Naive thymus-derived CD4-positive, alpha-beta T cell (primary cell): ENCODE results near the gene PTX4. TPM values are rescaled to one million over a fixed set of nuclear protein-coding genes. Genes with fewer than 3 reads are reported as not detected.

Source experiments
- polyA plus RNA-seq, 2 donors: library from polyadenylated mRNA; unstranded; fragments of 300-500 nt; fragmentation: Illumina TruSeq; gene quantifications; one replicate each; pipeline ENCODE4 v1.2.3, GENCODE V29; 2021
- total RNA-seq, 6 experiments: library from RNA in 5 of 6; stranded (reverse) in 5 of 6; gene quantifications; 1 replicate in 5 of 6; 2 replicates in 1 of 6; pipeline ENCODE4 v1.2.3 and lab custom pipeline; 2021 to 2026

The PTX4 gene
- total and polyA plus RNA-seq, 7 experiments from 2014 or later: 0.24 to 0.64 TPM; not detected in 5

Other genes with a start within 250 kb of the PTX4 start
- gene TPSAB1, start 248.2 kb downstream of the PTX4 start, total RNA-seq: 10 to 100 TPM in 1 of 5 experiments, 1 to 10 TPM in 1, not detected in 3; 3.2 to 10.2 TPM
- not detected for gene TPSAB1, start 248.2 kb downstream of the PTX4 start, polyA plus RNA-seq
- gene TPSD1, start 232.9 kb downstream of the PTX4 start, total RNA-seq: not detected
- not detected for gene TPSD1, start 232.9 kb downstream of the PTX4 start, polyA plus RNA-seq
- gene UBE2I, start 179.3 kb downstream of the PTX4 start, total RNA-seq: 100 to 1,000 TPM; 159 to 277 (median 203) TPM
- gene UBE2I, start 179.3 kb downstream of the PTX4 start, polyA plus RNA-seq: 10 to 100 TPM; 67.2 to 78.9 TPM
- 1 to 10 TPM in 3 of 5 experiments, under 1 TPM in 2; 0.49 to 7.5 (median 1.1) TPM for gene BAIAP3, start 155.3 kb downstream of the PTX4 start, total RNA-seq
- 1 to 10 TPM in 1 of 2 donors, under 1 TPM in 1; 0.20 to 1.3 TPM for gene BAIAP3, start 155.3 kb downstream of the PTX4 start, polyA plus RNA-seq
- gene TSR3, start 137.1 kb downstream of the PTX4 start, total RNA-seq: 10 to 100 TPM; 21.0 to 50.4 (median 33.3) TPM
- 100 to 1,000 TPM in 1 of 2 donors, 10 to 100 TPM in 1; 79.7 to 103 TPM for gene TSR3, start 137.1 kb downstream of the PTX4 start, polyA plus RNA-seq
- gene GNPTG, start 137.0 kb downstream of the PTX4 start, total RNA-seq: 10 to 100 TPM; 37.9 to 57.7 (median 48.6) TPM
- gene GNPTG, start 137.0 kb downstream of the PTX4 start, polyA plus RNA-seq: 10 to 100 TPM; 48.2 to 51.3 TPM
- 100 to 1,000 TPM in 2 of 5 experiments, 10 to 100 TPM in 3; 42.9 to 152 (median 98.5) TPM for gene UNKL, start 74.2 kb downstream of the PTX4 start, total RNA-seq
- 10 to 100 TPM in 1 of 2 donors, 1 to 10 TPM in 1; 4.0 to 10.6 TPM for gene UNKL, start 74.2 kb downstream of the PTX4 start, polyA plus RNA-seq
- gene UQCC4, start 68.2 kb downstream of the PTX4 start, total RNA-seq: 10 to 100 TPM in 2 of 5 experiments, 1 to 10 TPM in 3; 7.8 to 11.9 (median 9.7) TPM
- 10 to 100 TPM; 37.3 to 45.2 TPM for gene UQCC4, start 68.2 kb downstream of the PTX4 start, polyA plus RNA-seq
- 1 to 10 TPM in 2 of 5 experiments, under 1 TPM in 2, not detected in 1; 0.77 to 3.4 (median 1.7) TPM for gene PERCC1, start 57.9 kb downstream of the PTX4 start, total RNA-seq
- gene PERCC1, start 57.9 kb downstream of the PTX4 start, polyA plus RNA-seq: not detected
- 10 to 100 TPM in 2 of 5 experiments, 1 to 10 TPM in 3; 3.6 to 19.1 (median 8.9) TPM for gene CCDC154, start 44.4 kb downstream of the PTX4 start, total RNA-seq
- gene CCDC154, start 44.4 kb downstream of the PTX4 start, polyA plus RNA-seq: not detected
- 100 to 1,000 TPM in 4 of 5 experiments, 10 to 100 TPM in 1; 74.8 to 140 (median 115) TPM for gene CLCN7, start 13.9 kb downstream of the PTX4 start, total RNA-seq
- 10 to 100 TPM; 17.0 to 35.1 TPM for gene CLCN7, start 13.9 kb downstream of the PTX4 start, polyA plus RNA-seq
- 10 to 100 TPM; 46.9 to 58.9 (median 50.3) TPM for gene TELO2, start 4.4 kb upstream of the PTX4 start, total RNA-seq
- gene TELO2, start 4.4 kb upstream of the PTX4 start, polyA plus RNA-seq: 10 to 100 TPM; 10.5 to 18.7 TPM
- gene TMEM204, start 44.7 kb upstream of the PTX4 start, total RNA-seq: 100 to 1,000 TPM in 2 of 5 experiments, 10 to 100 TPM in 3; 26.3 to 162 (median 47.5) TPM
- gene TMEM204, start 44.7 kb upstream of the PTX4 start, polyA plus RNA-seq: 100 to 1,000 TPM; 152 to 186 TPM
- gene IFT140, start 123.1 kb upstream of the PTX4 start, total RNA-seq: 10 to 100 TPM in 1 of 5 experiments, 1 to 10 TPM in 4; 7.3 to 10.6 (median 8.1) TPM
- 10 to 100 TPM in 1 of 2 donors, 1 to 10 TPM in 1; 8.9 to 13.5 TPM for gene IFT140, start 123.1 kb upstream of the PTX4 start, polyA plus RNA-seq
- 10 to 100 TPM; 27.0 to 33.2 (median 31.3) TPM for gene CRAMP1, start 123.4 kb upstream of the PTX4 start, total RNA-seq
- 1 to 10 TPM; 2.1 to 5.0 TPM for gene CRAMP1, start 123.4 kb upstream of the PTX4 start, polyA plus RNA-seq
- 10 to 100 TPM; 12.6 to 67.2 (median 36.4) TPM for gene JPT2, start 189.3 kb upstream of the PTX4 start, total RNA-seq
- 10 to 100 TPM; 13.0 to 17.5 TPM for gene JPT2, start 189.3 kb upstream of the PTX4 start, polyA plus RNA-seq
- 100 to 1,000 TPM; 112 to 299 (median 272) TPM for gene MAPK8IP3, start 217.3 kb upstream of the PTX4 start, total RNA-seq
- gene MAPK8IP3, start 217.3 kb upstream of the PTX4 start, polyA plus RNA-seq: 1 to 10 TPM; 1.7 to 3.2 TPM